ENCODE measurements around the gene POLR1A. TPM values are rescaled to one million over a fixed set of nuclear protein-coding genes. Genes with fewer than 3 reads are reported as not detected.

The POLR1A gene
- total and polyA plus RNA-seq, 2 of the 8 experiments (the other 6 are each of a cell fraction or from before 2014, with no cell fraction given), result 8.9 to 58.1 TPM

GRCh38 chr2:85994421-85994777 lies 111.3 kb downstream of the POLR1A start (continued):
- no peak for TF ChIP-seq SIX5 (IDR thresholded peaks at IDR 0.05; ENCODE audit: low read depth, low read length)
- no peak for TF ChIP-seq EGR1 (IDR thresholded peaks at IDR 0.05; ENCODE audit: borderline replicate concordance, low read depth, low read length)

GRCh38 chr2:85992611-85993010 lies 113.1 kb downstream of the POLR1A start:
- H4K91ac ChIP-seq (replicated peaks; ENCODE audit: insufficient read length, low read length), result no peak overlapping the region
- CTCF ChIA-PET (ENCODE audit: partially characterized antibody), result interaction anchor here (2.4 kb wide), 1 partner anchor 166 kb away, joined by 9 read pairs; no protein-coding TSS in a partner anchor
- H2AFZ ChIP-seq (ENCODE audit: low read length), result no peak overlapping the region
- H3K23ac ChIP-seq (ENCODE audit: insufficient read length), result no peak overlapping the region
- no peaks in the 10 kb centered on the region for H3K27me3 ChIP-seq (replicated peaks in 1 of 4; ENCODE audit: control insufficient read depth in 3 of 4, extremely low read depth in 1 of 4, insufficient read depth in 3 of 4, low read length in 3 of 4)
- H3K14ac ChIP-seq (ENCODE audit: insufficient read length), result no peak overlapping the region
- no peak overlapping the region for H2BK20ac ChIP-seq (ENCODE audit: low read length)
- H3K4me3 ChIP-seq (ENCODE audit: extremely low read depth in 1 of 4, insufficient read depth in 2 of 4, low read depth in 3 of 4, low read length in 4 of 4), result no peak overlapping the region
- no peaks in the 10 kb centered on the region for H4K20me1 ChIP-seq (replicated peaks in 1 of 2; ENCODE audit: control insufficient read depth in 1 of 2, insufficient read depth in 2 of 2, low read length in 2 of 2)
- H3K27ac ChIP-seq (ENCODE audit: low read depth, low read length), result no peak overlapping the region
- H4K5ac ChIP-seq (ENCODE audit: insufficient read length, low read depth, low read length), result no peak overlapping the region
- H3K4ac ChIP-seq (replicated peaks; ENCODE audit: insufficient read length, low read depth, low read length), result no peak overlapping the region
- no peak overlapping the region for H2BK15ac ChIP-seq (ENCODE audit: low read length)
- no peak for FAIRE-seq
- H3K4me2 ChIP-seq (ENCODE audit: insufficient read depth in 1 of 2, low read depth in 2 of 2, low read length in 2 of 2), result no peak overlapping the region
- no peak overlapping the region for H3K56ac ChIP-seq (replicated peaks; ENCODE audit: insufficient read length, low read depth, low read length)
- no peak overlapping the region for H3K9ac ChIP-seq (replicated peaks in 1 of 4; ENCODE audit: extremely low read depth in 1 of 4, low read depth in 3 of 4, low read length in 3 of 4)
- H4K8ac ChIP-seq (ENCODE audit: extremely low read depth, insufficient read depth, low read length), result no peak overlapping the region
- DNase-seq (ENCODE audit: low read depth in 1 of 2, low spot score in 2 of 2), result no peak
- no peaks in the 10 kb centered on the region for H3K9me3 ChIP-seq (ENCODE audit: insufficient read depth in 2 of 2, low read depth in 1 of 2, low read length in 1 of 2)
- H3K36me3 ChIP-seq (ENCODE audit: control insufficient read depth in 2 of 4, insufficient read depth in 4 of 4, low read length in 3 of 4), result no peaks in the 10 kb centered on the region
- no peak overlapping the region for H2BK5ac ChIP-seq (ENCODE audit: low read depth, low read length)
- no peak overlapping the region for H3K18ac ChIP-seq (ENCODE audit: extremely low read depth, low read length)
- H3K79me2 ChIP-seq (ENCODE audit: control insufficient read depth in 1 of 2, insufficient read depth in 2 of 2, low read length in 2 of 2), result no peaks in the 10 kb centered on the region
- H2AK5ac ChIP-seq (ENCODE audit: low read depth, low read length), result no peak overlapping the region
- H3K79me1 ChIP-seq (ENCODE audit: low read depth, low read length), result no peaks in the 10 kb centered on the region
- H3K4me1 ChIP-seq (replicated peaks in 1 of 4; ENCODE audit: control insufficient read depth in 3 of 4, insufficient read depth in 4 of 4, low read length in 3 of 4), result no peaks in the 10 kb centered on the region
- no peak overlapping the region for H2BK12ac ChIP-seq (ENCODE audit: low read depth, low read length)
- H3K23me2 ChIP-seq (ENCODE audit: low read depth, low read length), result no peaks in the 10 kb centered on the region
- POLR2A ChIA-PET (ENCODE audit: partially characterized antibody), result interaction anchor here (0.6 kb wide), 1 partner anchor 93 kb away, joined by 3 read pairs; no protein-coding TSS in a partner anchor
- H2BK120ac ChIP-seq (replicated peaks; ENCODE audit: low read depth, low read length), result no peak overlapping the region
- no peak for TF ChIP-seq E2F6 (IDR thresholded peaks at IDR 0.05)
- TF ChIP-seq EZH2 (IDR thresholded peaks at IDR 0.05; ENCODE audit: low read depth, low read length, severe bottlenecking), result no peak

Data from H1 (cell line).